GM12874 (cell line): ENCODE measurements around the gene DLG2.

Experiments used
- TF ChIP-seq, protein P1 (sequence below): IDR thresholded peaks from 2 replicates; pipeline ENCODE4 v1.5.1; 2011; ENCODE audit warnings: low read depth, mild to moderate bottlenecking, control low read depth, low read length, moderate library complexity; ENCODE audit not compliant: insufficient read depth

DLG2 gene

DNA sequence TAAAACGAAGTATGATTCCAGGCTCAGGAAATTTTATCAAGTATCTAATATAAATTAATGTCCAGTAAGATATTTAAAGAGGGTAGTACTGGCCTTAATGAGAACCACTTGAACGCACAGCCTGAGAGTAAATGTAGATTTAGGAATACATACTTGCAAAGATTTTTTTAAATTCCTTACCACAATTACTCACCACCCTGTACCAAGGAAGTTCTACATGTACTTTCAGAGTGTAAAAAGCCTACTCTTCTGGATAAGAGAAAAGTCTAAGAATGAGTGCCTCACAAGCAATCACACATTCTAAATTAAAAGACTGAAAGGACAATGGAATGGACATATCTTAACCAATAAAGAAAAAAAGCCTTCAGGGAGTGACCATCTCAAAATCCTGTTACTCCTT lies 697.4 kb downstream of the DLG2 start:
- TF ChIP-seq, protein P1, sequence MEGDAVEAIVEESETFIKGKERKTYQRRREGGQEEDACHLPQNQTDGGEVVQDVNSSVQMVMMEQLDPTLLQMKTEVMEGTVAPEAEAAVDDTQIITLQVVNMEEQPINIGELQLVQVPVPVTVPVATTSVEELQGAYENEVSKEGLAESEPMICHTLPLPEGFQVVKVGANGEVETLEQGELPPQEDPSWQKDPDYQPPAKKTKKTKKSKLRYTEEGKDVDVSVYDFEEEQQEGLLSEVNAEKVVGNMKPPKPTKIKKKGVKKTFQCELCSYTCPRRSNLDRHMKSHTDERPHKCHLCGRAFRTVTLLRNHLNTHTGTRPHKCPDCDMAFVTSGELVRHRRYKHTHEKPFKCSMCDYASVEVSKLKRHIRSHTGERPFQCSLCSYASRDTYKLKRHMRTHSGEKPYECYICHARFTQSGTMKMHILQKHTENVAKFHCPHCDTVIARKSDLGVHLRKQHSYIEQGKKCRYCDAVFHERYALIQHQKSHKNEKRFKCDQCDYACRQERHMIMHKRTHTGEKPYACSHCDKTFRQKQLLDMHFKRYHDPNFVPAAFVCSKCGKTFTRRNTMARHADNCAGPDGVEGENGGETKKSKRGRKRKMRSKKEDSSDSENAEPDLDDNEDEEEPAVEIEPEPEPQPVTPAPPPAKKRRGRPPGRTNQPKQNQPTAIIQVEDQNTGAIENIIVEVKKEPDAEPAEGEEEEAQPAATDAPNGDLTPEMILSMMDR, result no peak

DNA sequence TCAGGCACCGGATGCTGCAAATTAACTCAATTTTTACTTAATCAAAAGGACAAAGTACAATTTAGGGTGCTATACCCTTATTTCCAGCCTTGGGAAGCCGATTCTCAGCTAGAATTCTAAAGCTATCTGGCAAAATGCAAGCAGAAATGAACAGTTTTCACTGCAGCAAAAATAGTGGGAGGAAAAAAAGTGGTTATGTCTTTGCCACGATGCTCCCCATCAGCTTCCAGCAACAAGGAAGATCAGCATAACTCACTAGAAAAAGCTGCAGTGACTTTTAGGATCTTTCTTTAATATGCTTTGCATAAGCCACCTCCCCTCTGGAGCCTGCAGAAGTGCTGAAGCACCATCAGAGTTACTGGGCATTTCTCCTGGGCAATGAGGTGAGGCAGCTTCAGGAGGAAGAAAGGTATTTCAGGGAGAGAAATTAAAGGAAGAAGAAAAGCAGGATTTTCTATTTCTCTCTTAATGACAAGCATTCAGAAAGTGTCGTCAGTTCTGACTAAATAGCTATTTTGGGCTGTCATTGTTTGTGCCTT lies 702.9 kb downstream of the DLG2 start:
- TF ChIP-seq, protein P1, result no peak

DNA sequence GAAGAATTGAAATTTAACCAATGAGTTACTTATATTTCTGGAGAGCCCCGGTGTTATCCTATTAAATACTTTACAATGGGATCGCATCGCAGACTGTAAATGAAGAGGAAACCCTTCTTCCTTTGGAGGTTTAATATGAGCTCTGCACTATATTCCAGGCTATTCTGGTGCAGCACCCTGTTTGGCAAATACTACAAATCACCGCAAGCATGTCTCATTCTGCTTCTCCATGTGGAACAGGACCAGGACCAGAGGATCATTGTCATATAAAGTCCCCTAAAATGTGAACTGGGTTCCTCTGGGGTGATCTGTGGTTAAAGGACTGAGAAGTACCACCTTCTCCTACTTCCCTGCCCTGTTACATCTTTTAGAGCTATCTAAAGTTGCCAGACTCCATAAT lies 703.7 kb downstream of the DLG2 start:
- TF ChIP-seq, protein P1, result no peak

DNA sequence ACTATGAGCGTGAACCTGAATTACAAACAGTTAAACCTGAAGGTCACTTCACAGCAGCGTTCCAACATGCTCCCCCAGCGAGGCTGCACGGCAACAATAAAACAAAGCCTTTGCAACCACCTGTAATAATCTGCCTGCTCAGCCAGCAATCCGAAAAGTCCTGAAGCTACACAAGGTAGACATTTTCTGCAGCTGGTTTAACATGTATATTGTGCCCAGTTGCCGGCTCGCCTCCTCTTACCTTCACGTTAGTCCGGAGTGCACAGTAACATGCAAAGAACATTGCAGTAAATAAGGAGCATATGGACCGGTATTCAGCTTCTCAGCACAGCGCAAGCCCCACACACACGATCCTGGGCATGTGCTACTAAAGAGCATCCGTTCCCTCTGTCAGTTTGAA lies 704.3 kb downstream of the DLG2 start:
- TF ChIP-seq, protein P1, result no peak

DNA sequence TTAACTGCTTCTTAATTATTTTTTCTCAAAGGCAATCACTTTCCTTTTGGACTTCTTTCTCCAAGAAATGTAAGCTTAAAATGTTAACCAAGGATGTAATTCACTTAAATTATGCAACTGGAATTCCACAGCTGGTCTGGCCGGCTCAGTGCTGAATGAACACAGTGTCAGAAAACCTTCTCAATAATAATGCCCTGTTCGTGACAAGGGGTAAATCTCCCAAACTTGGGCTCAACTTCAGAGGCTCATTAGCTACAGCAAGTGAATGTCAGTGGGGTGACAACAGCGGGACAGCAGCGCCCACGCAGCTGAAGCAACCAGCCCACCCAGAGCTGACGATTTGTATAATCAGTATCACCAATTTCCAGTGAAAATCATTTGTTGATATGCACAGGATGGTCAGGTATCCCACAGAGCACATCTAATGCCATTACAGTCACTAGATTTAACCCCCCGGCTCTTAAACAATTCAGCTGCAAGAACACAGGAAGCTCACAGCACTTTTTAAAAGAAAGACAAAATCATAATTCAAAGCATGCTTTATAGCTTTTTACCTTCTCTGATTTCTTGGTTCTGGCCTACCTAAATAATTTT lies 704.8 kb downstream of the DLG2 start:
- TF ChIP-seq, protein P1, result no peak

DNA sequence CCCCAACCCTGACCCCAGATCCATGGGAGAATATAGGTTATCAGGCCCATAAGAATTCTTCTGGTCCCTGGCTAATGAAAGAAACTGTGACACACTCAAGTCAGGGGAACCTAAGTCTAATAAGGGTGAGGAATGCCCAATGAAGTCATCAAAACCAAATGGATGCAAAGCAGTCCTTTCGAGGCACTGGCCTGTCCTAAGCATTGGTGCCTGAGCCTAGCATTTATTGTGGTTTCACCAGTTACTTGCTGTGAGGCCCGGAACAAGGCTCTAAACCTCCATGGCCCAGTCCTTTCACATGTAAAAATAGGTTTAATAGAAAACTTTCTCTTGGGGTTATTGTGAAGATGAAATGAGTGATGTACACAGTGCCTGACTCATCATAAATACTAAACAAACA lies 712.6 kb downstream of the DLG2 start:
- TF ChIP-seq, protein P1, result no peak

DNA sequence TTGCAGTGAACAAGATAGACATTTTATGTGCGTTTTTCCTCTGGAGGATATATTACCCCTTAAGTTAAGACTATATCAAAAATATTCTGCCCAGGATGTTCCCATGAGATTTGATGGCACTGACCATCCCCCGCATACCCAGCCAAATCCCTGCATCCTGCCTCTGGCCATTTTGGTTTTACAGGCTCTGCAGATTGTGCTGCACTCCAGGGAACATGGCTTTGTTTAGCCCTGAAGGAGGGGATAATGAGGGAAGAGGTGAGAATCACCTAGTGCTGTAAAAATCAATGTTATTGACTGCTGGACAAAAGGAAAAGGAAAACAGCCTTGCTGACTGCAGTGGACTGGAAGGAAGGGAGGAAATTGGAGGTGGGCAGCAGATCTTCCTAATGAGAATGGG lies 717.4 kb downstream of the DLG2 start:
- TF ChIP-seq, protein P1, result no peak
